ENCODE measurements around the gene TRANK1.
"Not testable (repeated sequence)": the region's sequence is repeated elsewhere in the genome, so short reads cannot be mapped to it uniquely, and the experiment has no call there.

TRANK1 gene

DNA sequence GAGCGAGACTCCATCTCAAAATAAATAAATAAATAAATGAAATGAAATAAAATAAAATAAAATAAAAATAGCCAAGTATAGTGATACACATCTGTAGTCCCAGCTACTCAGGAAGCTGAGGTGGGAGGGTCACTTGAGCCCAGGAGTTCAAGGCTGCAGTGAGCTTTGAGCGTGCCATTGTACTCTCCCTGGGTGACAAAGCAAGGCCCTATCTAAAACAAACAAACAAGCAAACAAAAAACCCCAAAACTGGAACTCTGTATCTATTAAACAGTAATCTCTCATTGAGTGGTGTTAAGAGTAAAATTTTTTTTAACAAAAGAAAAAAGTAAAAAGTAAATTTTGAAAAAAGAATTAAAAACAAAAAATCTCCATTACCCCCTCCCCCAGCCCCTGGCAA is 27.3 kb upstream of the TRANK1 start:
- peaks cover 0 to 5% of the 10 kb centered on the region in 2 donors for H3K4me1 ChIP-seq (ENCODE audit: control insufficient read depth in 1 of 2, insufficient read depth in 2 of 2, low read length in 2 of 2)
- H3K9me3 ChIP-seq (ENCODE audit: control insufficient read depth in 1 of 2, low read length in 2 of 2) = no peaks in the 10 kb centered on the region
- no peaks in the 10 kb centered on the region for H3K27me3 ChIP-seq (ENCODE audit: low read depth, low read length)
- H3K4me3 ChIP-seq (ENCODE audit: low read depth in 1 of 2, low read length in 2 of 2) = no peak overlapping the region
- no peaks in the 10 kb centered on the region for H3K36me3 ChIP-seq (ENCODE audit: control insufficient read depth in 1 of 2, insufficient read depth in 2 of 2, low read length in 2 of 2)
- H3K27ac ChIP-seq (ENCODE audit: low read length) = no peak overlapping the region

DNA sequence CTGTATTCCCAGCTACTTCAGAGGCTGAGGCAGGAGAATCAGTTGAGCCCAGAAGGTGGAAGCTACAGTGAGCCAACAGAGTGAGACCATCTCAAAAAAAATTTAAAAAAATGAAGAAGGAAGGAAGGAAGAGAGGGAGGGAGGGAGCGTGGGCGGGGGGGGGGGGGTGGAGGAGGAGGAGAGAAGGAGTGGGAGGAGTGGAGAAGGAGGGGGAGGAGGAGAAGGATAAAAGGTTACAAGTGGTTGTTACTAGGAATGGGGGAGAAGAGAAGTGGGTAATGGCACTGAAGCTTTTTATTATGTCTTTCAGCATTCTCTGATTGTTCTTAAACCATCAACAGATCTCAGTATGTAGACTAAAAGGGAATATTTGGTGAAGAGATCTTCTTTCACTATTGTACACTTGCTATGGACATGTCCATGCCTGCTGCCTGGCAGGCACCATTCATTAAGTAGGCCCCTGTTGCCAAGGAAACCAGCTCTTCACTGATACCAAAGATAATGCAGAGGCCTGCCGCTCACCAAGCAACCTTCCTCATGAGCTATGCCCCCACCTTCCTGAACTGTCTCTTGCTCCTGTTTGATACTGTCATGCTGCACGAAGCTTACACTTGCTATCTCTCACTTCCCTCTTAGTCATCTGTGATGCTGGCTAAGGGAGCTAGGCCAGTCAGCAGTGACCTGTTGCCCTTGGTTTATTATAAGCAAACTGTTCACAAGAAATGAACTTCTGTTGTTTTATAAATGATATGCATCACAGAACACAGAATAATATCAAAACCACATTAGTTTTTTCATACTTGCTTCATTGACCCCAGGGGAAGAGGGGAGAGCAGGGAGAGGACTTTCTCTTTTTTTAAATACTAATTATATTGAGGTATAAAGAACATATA is 24.9 kb upstream of the TRANK1 start:
- Histone ChIP-seq H3K27me3 (ENCODE audit: low read depth, low read length) (no peaks in the 10 kb centered on the region), H3K36me3 (ENCODE audit: control insufficient read depth in 1 of 2, insufficient read depth in 2 of 2, low read length in 2 of 2) (no peaks in the 10 kb centered on the region), H3K4me1 (ENCODE audit: control insufficient read depth in 1 of 2, insufficient read depth in 2 of 2, low read length in 2 of 2) (peaks cover 0 to 5% of the 10 kb centered on the region in 2 donors), H3K4me3 (ENCODE audit: low read depth in 1 of 2, low read length in 2 of 2) (no peak overlapping the region), H3K27ac (ENCODE audit: low read length) (no peak overlapping the region), H3K9me3 (ENCODE audit: control insufficient read depth in 1 of 2, low read length in 2 of 2) (no peaks in the 10 kb centered on the region)

DNA sequence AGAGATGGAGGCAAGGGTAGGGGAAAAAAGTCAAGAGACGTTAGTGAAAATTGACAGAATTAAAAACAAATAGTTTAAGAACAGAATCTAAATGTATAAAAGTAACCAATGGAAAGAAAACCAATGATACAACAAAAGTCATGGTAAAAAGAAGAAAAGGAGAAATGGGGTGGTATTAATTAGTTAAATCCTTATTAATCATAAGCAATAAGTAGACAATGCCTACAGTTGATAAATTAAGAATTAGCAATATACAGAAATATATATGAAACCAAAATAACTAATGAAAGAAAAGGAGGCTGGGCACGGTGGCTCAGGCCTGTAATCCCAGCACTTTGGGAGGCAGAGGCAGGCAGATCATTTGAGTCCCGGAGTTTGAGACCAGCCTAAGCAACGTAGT is 24.2 kb upstream of the TRANK1 start:
- no peak overlapping the region for H3K4me3 ChIP-seq (ENCODE audit: low read depth in 1 of 2, low read length in 2 of 2)
- H3K27ac ChIP-seq (ENCODE audit: low read length) = no peak overlapping the region
- no peaks in the 10 kb centered on the region for H3K27me3 ChIP-seq (ENCODE audit: low read depth, low read length)
- no peaks in the 10 kb centered on the region for H3K36me3 ChIP-seq (ENCODE audit: control insufficient read depth in 1 of 2, insufficient read depth in 2 of 2, low read length in 2 of 2)
- H3K9me3 ChIP-seq (ENCODE audit: control insufficient read depth in 1 of 2, low read length in 2 of 2) = no peaks in the 10 kb centered on the region
- H3K4me1 ChIP-seq (ENCODE audit: control insufficient read depth in 1 of 2, insufficient read depth in 2 of 2, low read length in 2 of 2) = peaks cover 0 to 5% of the 10 kb centered on the region in 2 donors

GRCh38 chr3:36965440-36965839 is 20.6 kb upstream of the TRANK1 start:
- Histone ChIP-seq H3K27me3 (ENCODE audit: low read depth, low read length) (no peaks in the 10 kb centered on the region), H3K9me3 (ENCODE audit: control insufficient read depth in 1 of 2, low read length in 2 of 2) (no peaks in the 10 kb centered on the region), H3K4me1 (ENCODE audit: control insufficient read depth in 1 of 2, insufficient read depth in 2 of 2, low read length in 2 of 2) (peaks cover 0 to 5% of the 10 kb centered on the region in 2 donors), H3K36me3 (ENCODE audit: control insufficient read depth in 1 of 2, insufficient read depth in 2 of 2, low read length in 2 of 2) (no peaks in the 10 kb centered on the region), H3K4me3 (ENCODE audit: low read depth in 1 of 2, low read length in 2 of 2) (no peak overlapping the region), H3K27ac (ENCODE audit: low read length) (no peak overlapping the region)

DNA sequence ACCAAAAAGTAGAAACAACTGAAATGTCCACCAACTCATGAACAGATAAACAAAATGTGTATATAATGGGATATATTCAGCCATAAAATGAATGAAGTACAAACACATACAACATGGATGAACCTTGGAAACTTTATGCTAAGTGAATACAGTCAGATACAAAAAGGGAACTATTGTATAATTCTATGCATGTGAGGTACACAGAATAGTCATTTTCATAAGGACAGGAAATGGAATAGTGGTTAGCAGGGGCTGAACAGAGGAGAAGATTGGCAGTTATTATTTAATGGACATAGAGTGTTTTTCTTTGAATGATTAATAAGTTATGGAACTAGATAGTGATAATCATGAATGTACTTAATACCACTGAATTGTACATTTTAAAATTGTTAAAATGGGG is 20.0 kb upstream of the TRANK1 start:
- Histone ChIP-seq H3K4me3 (ENCODE audit: low read depth in 1 of 2, low read length in 2 of 2) (no peak overlapping the region), H3K36me3 (ENCODE audit: control insufficient read depth in 1 of 2, insufficient read depth in 2 of 2, low read length in 2 of 2) (no peaks in the 10 kb centered on the region), H3K4me1 (ENCODE audit: control insufficient read depth in 1 of 2, insufficient read depth in 2 of 2, low read length in 2 of 2) (peaks cover 0 to 2% of the 10 kb centered on the region in 2 donors), H3K9me3 (ENCODE audit: control insufficient read depth in 1 of 2, low read length in 2 of 2) (no peaks in the 10 kb centered on the region), H3K27me3 (ENCODE audit: low read depth, low read length) (no peaks in the 10 kb centered on the region), H3K27ac (ENCODE audit: low read length) (no peak overlapping the region)

DNA sequence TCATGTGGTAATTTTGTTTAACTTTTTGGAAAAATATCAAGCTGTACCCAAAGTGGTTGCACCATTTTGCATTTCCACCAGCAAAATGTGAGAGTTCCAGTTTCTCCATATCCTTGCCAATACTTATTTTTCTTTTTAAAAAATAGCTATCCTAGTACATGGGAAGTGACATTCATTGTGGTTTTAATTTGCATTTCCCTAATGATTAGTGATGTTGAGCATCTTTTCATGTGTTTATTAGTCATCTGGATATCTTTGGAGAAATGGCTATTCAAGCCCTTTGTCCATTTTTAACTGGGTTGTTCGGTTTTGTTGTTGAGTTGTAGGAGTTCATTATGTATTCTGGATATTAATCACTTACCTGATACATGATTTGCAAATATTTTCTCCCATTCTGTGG is 19.5 kb upstream of the TRANK1 start:
- no peak overlapping the region for H3K4me3 ChIP-seq (ENCODE audit: low read depth in 1 of 2, low read length in 2 of 2)
- H3K9me3 ChIP-seq (ENCODE audit: control insufficient read depth in 1 of 2, low read length in 2 of 2) = no peaks in the 10 kb centered on the region
- H3K4me1 ChIP-seq (ENCODE audit: control insufficient read depth in 1 of 2, insufficient read depth in 2 of 2, low read length in 2 of 2) = no peaks in the 10 kb centered on the region
- no peak overlapping the region for H3K27ac ChIP-seq (ENCODE audit: low read length)
- no peaks in the 10 kb centered on the region for H3K27me3 ChIP-seq (ENCODE audit: low read depth, low read length)
- no peaks in the 10 kb centered on the region for H3K36me3 ChIP-seq (ENCODE audit: control insufficient read depth in 1 of 2, insufficient read depth in 2 of 2, low read length in 2 of 2)

DNA sequence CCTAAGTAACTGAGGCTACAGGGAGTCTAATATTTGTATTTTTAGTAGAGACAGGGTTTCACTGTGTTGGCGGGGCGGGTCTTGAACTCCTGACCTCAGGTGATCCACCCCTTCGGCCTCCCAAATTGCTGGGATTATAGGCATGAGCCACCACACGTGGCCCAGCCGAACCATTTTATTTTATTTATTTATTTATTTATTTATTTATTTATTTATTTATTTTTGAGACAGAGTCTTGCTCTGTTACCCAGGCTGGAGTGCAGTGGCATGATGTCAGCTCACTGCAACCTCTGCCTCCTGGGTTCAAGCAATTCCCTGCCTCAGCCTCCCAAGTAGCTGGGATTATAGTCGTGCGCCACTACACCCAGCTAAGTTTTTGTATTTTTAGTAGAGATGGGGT is 18.2 kb upstream of the TRANK1 start:
- H3K9me3 ChIP-seq (ENCODE audit: control insufficient read depth in 1 of 2, low read length in 2 of 2) = not testable (repeated sequence)

DNA sequence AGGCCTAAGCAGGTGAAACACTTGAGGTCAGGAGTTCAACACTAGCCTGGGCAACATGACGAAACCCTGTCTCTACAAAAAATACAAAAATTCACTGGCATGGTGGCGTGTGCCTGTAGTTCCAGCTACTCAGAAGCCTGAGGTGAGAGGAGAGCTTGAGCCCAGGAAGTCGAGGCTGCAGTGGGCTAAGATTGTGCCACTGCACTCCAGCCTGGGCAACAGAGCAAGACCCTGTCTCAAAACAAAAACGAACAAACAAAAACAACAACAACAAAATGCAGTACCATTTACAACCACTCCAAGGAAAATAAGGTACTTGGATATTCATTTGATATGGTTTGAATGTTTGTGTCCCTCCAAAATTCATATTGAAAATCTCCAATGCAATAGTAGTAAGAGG is 15.6 kb upstream of the TRANK1 start:
- Histone ChIP-seq H3K27ac (ENCODE audit: low read length) (no peak overlapping the region), H3K4me1 (ENCODE audit: control insufficient read depth in 1 of 2, insufficient read depth in 2 of 2, low read length in 2 of 2) (no peaks in the 10 kb centered on the region)

More for the DNA sequence above, 18.2 kb upstream of the TRANK1 start:
- not testable (repeated sequence) for H3K4me1 ChIP-seq (ENCODE audit: control insufficient read depth in 1 of 2, insufficient read depth in 2 of 2, low read length in 2 of 2); H3K4me3 ChIP-seq (ENCODE audit: low read depth in 1 of 2, low read length in 2 of 2); H3K36me3 ChIP-seq (ENCODE audit: control insufficient read depth in 1 of 2, insufficient read depth in 2 of 2, low read length in 2 of 2); H3K27me3 ChIP-seq (ENCODE audit: low read depth, low read length); H3K27ac ChIP-seq (ENCODE audit: low read length)

DNA sequence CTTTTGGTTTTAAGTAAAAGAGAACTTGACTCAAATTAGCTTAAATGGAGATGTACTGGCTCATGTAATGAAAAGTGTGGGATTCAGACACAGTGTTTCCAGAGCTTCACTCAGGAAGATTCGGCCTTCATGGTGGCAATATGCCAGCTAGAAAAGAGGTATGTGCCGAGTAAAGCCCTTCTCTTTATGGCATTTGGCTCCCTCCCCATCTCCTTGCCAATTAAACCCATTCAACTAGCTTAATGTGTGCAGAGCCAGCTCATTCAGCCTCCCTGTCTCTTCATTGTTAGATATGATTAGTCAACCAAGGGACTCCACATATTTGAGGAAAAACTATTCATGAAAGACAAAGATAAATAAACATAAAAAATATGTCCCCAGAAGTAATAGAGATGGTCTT is 15.0 kb upstream of the TRANK1 start:
- H3K4me1 ChIP-seq (ENCODE audit: control insufficient read depth in 1 of 2, insufficient read depth in 2 of 2, low read length in 2 of 2) = no peaks in the 10 kb centered on the region
- no peaks in the 10 kb centered on the region for H3K9me3 ChIP-seq (ENCODE audit: control insufficient read depth in 1 of 2, low read length in 2 of 2)
- H3K27ac ChIP-seq (ENCODE audit: low read length) = no peak overlapping the region
- no peak overlapping the region for H3K4me3 ChIP-seq (ENCODE audit: low read depth in 1 of 2, low read length in 2 of 2)
- H3K27me3 ChIP-seq (ENCODE audit: low read depth, low read length) = no peaks in the 10 kb centered on the region
- H3K36me3 ChIP-seq (ENCODE audit: control insufficient read depth in 1 of 2, insufficient read depth in 2 of 2, low read length in 2 of 2) = no peaks in the 10 kb centered on the region

More for the DNA sequence above, 15.6 kb upstream of the TRANK1 start:
- Histone ChIP-seq H3K27me3 (ENCODE audit: low read depth, low read length) (no peaks in the 10 kb centered on the region), H3K9me3 (ENCODE audit: control insufficient read depth in 1 of 2, low read length in 2 of 2) (no peaks in the 10 kb centered on the region), H3K36me3 (ENCODE audit: control insufficient read depth in 1 of 2, insufficient read depth in 2 of 2, low read length in 2 of 2) (no peaks in the 10 kb centered on the region), H3K4me3 (ENCODE audit: low read depth in 1 of 2, low read length in 2 of 2) (no peak overlapping the region)

GRCh38 chr3:36957862-36958686 is 13.2 kb upstream of the TRANK1 start:
- Histone ChIP-seq H3K4me1 (ENCODE audit: control insufficient read depth in 1 of 2, insufficient read depth in 2 of 2, low read length in 2 of 2) (no peaks in the 10 kb centered on the region), H3K27me3 (ENCODE audit: low read depth, low read length) (no peaks in the 10 kb centered on the region), H3K4me3 (ENCODE audit: low read depth in 1 of 2, low read length in 2 of 2) (no peak overlapping the region), H3K9me3 (ENCODE audit: control insufficient read depth in 1 of 2, low read length in 2 of 2) (no peaks in the 10 kb centered on the region), H3K36me3 (ENCODE audit: control insufficient read depth in 1 of 2, insufficient read depth in 2 of 2, low read length in 2 of 2) (no peaks in the 10 kb centered on the region), H3K27ac (ENCODE audit: low read length) (no peak overlapping the region)

DNA sequence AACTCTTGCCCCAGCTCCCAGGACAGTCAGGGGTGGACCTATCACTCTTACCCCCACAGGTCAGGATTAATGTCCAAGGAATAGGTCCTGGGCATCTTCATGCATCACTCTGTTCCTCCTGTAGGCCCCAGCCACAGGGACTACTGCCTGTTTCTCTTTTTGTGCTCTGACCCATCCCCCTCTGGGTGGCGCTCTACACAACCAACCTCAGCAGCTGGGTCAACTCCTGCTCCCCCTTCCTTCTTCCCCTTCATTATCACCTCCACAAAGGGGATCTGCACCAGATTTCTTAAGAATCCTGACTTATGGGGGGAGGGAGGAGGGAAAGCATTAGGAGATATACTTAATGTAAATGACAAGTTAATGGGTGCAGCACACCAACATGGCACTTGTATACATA is 12.2 kb upstream of the TRANK1 start:
- Histone ChIP-seq H3K9me3 (ENCODE audit: control insufficient read depth in 1 of 2, low read length in 2 of 2) (no peaks in the 10 kb centered on the region), H3K27me3 (ENCODE audit: low read depth, low read length) (no peaks in the 10 kb centered on the region), H3K4me3 (ENCODE audit: low read depth in 1 of 2, low read length in 2 of 2) (no peak overlapping the region), H3K27ac (ENCODE audit: low read length) (no peak overlapping the region), H3K36me3 (ENCODE audit: control insufficient read depth in 1 of 2, insufficient read depth in 2 of 2, low read length in 2 of 2) (no peaks in the 10 kb centered on the region), H3K4me1 (ENCODE audit: control insufficient read depth in 1 of 2, insufficient read depth in 2 of 2, low read length in 2 of 2) (no peaks in the 10 kb centered on the region)

All from muscle layer of duodenum (tissue), 2 donors.